Activated CD4-positive, alpha-beta memory T cell treated with anti-CD3 and anti-CD28 coated beads for 36 hours (primary cell): ENCODE data around the gene PSMC2. TPM values are rescaled to one million over a fixed set of nuclear protein-coding genes. Genes with fewer than 3 reads are reported as not detected.

ENCODE experiments used
- CTCF ChIA-PET: fragments of 350-600 bp; sonication (Branson Sonifier 250); formaldehyde crosslinking; loops from one replicate; lab custom pipeline; 2021; ENCODE audit warnings: antibody characterized with exemption, inconsistent platforms; lab: Charles Lee
- POLR2A ChIA-PET: fragments of 350-600 bp; sonication (Branson Sonifier 250); formaldehyde crosslinking; loops from one replicate; lab custom pipeline; 2021; ENCODE audit warnings: antibody characterized with exemption; lab: Charles Lee
- DNase-seq: peaks from one replicate; pipeline ENCODE4 v3.0.0-alpha.2; 2020
- H3K27ac Mint-ChIP-seq: one replicate; pipeline ENCODE4 v1.8.0; 2021; ENCODE audit warnings: mixed read lengths
- H3K27me3 Mint-ChIP-seq: one replicate; pipeline ENCODE4 v1.8.0; 2021; ENCODE audit warnings: mixed read lengths
- H3K36me3 Mint-ChIP-seq: one replicate; pipeline ENCODE4 v1.8.0; 2021; ENCODE audit warnings: mixed read lengths
- H3K4me1 Mint-ChIP-seq: one replicate; pipeline ENCODE4 v1.8.0; 2021; ENCODE audit warnings: low read depth, mixed read lengths
- H3K4me3 Mint-ChIP-seq: one replicate; pipeline ENCODE4 v1.8.0; 2021; ENCODE audit warnings: mild to moderate bottlenecking, mixed read lengths
- H3K9me3 Mint-ChIP-seq: one replicate; pipeline ENCODE4 v1.8.0; 2021; ENCODE audit warnings: mixed read lengths
- intact Hi-C: fragments of 100-400 bp; cut with micrococcal nuclease; formaldehyde crosslinking; loops from one replicate; pipeline ENCODE4 v1.15.1; 2023
- total RNA-seq, 2 experiments: library from RNA; stranded (reverse); gene quantifications; one replicate each; pipeline ENCODE4 v1.2.3, GENCODE V29; 2021

PSMC2 gene
- 100 to 1,000 TPM; 161 to 165 TPM for total RNA-seq

DNA sequence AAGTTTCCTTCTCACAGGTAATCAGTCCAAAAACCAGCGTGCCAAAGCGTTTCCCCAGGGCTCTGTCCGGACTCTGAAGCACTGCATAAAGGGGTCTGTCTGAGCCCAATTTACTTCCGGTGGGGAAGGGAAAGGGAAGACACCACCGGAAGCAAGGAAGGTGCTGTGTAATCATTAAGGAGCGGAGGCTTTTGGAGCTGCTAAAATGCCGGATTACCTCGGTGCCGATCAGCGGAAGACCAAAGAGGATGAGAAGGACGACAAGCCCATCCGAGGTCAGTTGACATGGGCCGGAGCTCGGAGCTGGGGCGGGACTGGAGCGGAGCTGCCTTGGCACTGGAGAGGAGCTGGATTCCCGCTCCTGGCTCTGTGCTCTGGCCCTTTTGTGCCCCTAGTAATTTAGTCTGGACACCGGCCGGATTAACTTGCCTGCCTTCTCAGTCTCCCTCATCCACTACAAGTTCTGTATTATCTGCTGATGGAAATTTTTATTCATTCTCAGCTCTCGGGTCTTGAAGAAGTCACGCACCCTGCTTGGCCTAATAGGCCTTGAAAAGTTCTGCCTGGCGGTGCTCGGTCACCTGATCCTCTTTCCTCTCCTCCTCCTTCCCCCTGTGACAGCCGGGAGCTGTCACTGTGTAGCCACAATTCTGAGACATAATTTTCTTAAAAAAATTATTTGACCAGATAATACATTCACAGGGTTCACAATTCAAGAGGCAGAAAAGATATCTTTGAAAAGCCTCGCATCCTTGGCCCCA lies at the start of gene PSMC2:
Gene PSMC2 (plus strand): TSS at position 137 of the 761 bp plus-strand sequence. CDS start 69 bp downstream, at position 206.
- Mint-ChIP-seq H3K27me3 (no peaks in the 10 kb centered on the region), H3K9me3 (no peaks in the 10 kb centered on the region), H3K36me3 (peaks cover 30% of the 10 kb centered on the region), H3K27ac (peak within 1 kb of the TSS; percentile 94), H3K4me1 (peaks cover 53% of the 10 kb centered on the region), H3K4me3 (peak within 1 kb of the TSS; percentile 91)
- intact Hi-C loops, result loop anchor here (1.0 to 10.0 kb wide), 6 partner anchors 50 to 1665 kb away; partner anchors contain the start of genes ARMC10, FBXL13, KMT2E and NAPEPLD
- ChIA-PET CTCF (interaction anchor here (1.0 to 1.7 kb wide), 3 partner anchors 18 to 49 kb away, joined by 3 to 7 read pairs (median 3); no protein-coding TSS in a partner anchor), POLR2A (interaction anchor here (1.1 to 1.6 kb wide), 2 partner anchors 40 to 273 kb away, joined by 4 to 6 read pairs; partner anchors contain the start of genes ARMC10 and FBXL13)
- peak; percentile 91 for DNase-seq

DNA sequence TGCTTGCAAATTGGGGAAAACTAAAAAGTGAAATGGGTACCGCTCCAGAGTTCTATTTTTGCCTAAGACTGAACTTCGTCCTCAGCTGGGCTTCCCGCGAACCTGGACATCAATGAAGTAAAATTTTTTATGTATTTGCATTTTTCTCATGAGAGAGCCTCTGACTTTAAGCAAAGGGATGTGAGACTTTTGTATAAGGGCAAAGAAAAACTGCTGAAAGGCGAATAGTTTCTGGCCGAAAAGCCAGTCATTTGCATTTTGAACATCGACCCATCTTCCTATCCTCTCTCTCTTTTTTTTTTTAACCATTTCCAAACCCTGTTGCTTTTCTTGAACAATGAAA lies 49.6 kb upstream of the PSMC2 start:
- H3K36me3 Mint-ChIP-seq, result peaks cover 19% of the 10 kb centered on the region
- no peaks in the 10 kb centered on the region for H3K9me3 Mint-ChIP-seq
- DNase-seq, result no peak
- H3K27ac Mint-ChIP-seq, result peak overlapping the region; percentile 75
- POLR2A ChIA-PET, result no interaction called here
- peaks cover 39% of the 10 kb centered on the region for H3K4me1 Mint-ChIP-seq
- CTCF ChIA-PET, result interaction anchor here (1.8 to 3.5 kb wide), 3 partner anchors 15 to 111 kb away, joined by 5 to 24 read pairs (median 12); no protein-coding TSS in a partner anchor
- peak overlapping the region; percentile 80 for H3K4me3 Mint-ChIP-seq
- no peaks in the 10 kb centered on the region for H3K27me3 Mint-ChIP-seq
- intact Hi-C loops, result loop anchor here (1.0 kb wide), 3 partner anchors 18 to 109 kb away; partner anchors contain the start of gene PSMC2

DNA sequence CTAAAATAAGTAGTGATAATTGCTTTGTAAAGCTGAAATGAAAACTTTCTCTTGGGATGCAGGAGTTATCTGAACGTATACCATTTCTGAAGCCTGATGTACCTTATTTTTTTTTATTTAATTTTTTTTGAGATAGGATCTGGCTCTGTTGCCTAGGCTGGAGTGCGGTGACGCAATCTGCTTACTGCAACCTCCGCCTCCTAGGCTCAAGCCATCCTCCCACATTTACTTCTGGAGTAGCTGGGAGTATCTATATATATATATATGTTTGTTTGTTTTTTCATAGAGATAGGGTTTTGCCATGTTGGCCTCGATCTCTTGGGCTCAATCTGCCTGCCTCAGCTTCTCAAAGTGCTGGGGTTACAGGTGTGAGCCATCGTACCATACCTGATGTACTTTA lies 47.8 kb upstream of the PSMC2 start:
- Mint-ChIP-seq H3K9me3 (peaks cover 5% of the 10 kb centered on the region), H3K36me3 (peaks cover 31% of the 10 kb centered on the region), H3K27me3 (no peaks in the 10 kb centered on the region), H3K27ac (no peak overlapping the region), H3K4me3 (no peak overlapping the region), H3K4me1 (peaks cover 49% of the 10 kb centered on the region)
- intact Hi-C loops, result no loop called here
- ChIA-PET CTCF (interaction anchor here (3.5 kb wide), 1 partner anchor 107 kb away, joined by 24 read pairs; no protein-coding TSS in a partner anchor), POLR2A (interaction anchor here (1.1 kb wide), 1 partner anchor 27 kb away, joined by 5 read pairs; no protein-coding TSS in a partner anchor)
- no peak for DNase-seq

DNA sequence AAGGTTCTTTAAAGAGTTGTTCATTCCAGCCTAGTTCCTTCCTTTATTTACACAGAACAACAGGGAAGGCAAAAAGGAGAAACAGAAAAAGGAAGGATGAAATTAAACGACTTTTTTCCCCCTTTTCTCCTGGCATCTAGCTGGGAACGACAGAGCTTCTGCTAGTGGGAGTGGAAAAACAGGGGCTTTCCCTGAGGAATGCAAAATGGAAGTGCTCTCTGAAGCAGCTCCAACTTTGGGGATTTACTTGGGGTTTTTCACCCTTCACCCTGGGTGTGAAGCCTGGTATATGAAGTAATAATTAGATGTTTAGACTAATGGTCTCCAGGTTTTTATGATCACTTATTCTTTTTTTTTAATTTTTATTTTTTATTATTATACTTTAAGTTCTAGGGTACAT lies 46.0 kb upstream of the PSMC2 start:
- no peak overlapping the region for H3K27ac Mint-ChIP-seq
- POLR2A ChIA-PET, result interaction anchor here (0.7 kb wide), 1 partner anchor 12 kb away, joined by 4 read pairs; no protein-coding TSS in a partner anchor
- intact Hi-C loops, result no loop called here
- CTCF ChIA-PET, result no interaction called here
- H3K27me3 Mint-ChIP-seq, result no peaks in the 10 kb centered on the region
- H3K4me3 Mint-ChIP-seq, result no peak overlapping the region
- DNase-seq, result no peak
- peaks cover 5% of the 10 kb centered on the region for H3K9me3 Mint-ChIP-seq
- peaks cover 41% of the 10 kb centered on the region for H3K36me3 Mint-ChIP-seq
- H3K4me1 Mint-ChIP-seq, result peaks cover 50% of the 10 kb centered on the region

DNA sequence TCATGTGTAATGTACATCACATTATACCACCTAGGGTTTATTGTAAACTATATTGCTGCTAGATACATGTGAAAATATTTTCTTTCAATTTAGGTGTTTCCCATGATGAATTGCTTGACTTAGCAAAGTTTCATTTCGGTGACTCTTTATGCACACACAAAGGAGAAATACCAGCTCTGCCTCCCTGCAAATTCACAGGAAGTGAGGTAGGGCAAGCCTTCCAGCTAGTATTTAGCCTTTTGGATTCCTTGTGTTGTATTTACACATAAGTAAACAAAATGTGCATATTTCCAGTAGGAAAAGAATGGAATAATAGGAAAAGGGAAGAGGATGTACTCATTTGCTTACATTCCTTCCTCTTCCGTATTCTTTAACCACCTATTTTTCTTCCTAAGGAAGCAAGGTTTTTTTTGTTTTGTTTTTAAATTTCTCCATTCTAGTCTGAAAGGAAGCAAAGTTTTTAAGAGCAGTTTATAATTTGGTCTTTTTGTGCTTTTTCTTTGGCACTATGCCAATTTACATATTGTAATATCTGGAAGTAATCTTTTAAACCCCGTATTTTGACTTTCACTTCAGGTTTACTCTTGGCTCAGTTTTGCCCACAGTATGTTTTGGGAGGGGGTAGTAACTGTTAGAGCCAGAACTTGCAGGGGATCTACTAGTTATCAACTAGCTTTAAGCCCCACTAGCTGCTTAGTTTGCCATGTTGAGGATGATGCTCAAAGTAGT lies 39.8 kb upstream of the PSMC2 start:
- no peaks in the 10 kb centered on the region for H3K27me3 Mint-ChIP-seq
- H3K9me3 Mint-ChIP-seq, result peaks cover 5% of the 10 kb centered on the region
- H3K4me1 Mint-ChIP-seq, result peaks cover 32% of the 10 kb centered on the region
- no peak for DNase-seq
- intact Hi-C loops, result no loop called here
- ChIA-PET POLR2A (interaction anchor here (1.1 to 1.6 kb wide), 2 partner anchors 36 to 40 kb away, joined by 3 to 4 read pairs; partner anchors contain the start of gene PSMC2), CTCF (no interaction called here)
- peaks cover 60% of the 10 kb centered on the region for H3K36me3 Mint-ChIP-seq
- H3K4me3 Mint-ChIP-seq, result no peak overlapping the region
- H3K27ac Mint-ChIP-seq, result peak overlapping the region; percentile 69

DNA sequence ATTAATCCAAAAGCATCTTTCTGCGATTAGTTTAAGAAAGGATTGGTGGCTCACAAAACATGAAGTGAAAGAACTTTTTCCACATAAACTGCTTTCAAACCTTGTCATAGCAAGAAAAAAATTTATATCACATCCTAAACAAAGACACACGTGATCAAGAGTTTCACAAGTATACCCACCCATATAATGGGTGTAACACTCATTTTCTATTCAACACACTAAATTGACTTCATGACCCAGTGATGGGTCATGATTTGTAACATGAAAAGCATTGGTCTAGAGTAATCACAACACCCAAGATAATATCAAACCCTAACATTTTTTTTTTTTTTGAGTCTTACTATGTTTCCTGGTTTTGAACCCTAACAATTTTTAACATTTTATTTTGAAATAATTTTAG lies 32.6 kb upstream of the PSMC2 start:
- Mint-ChIP-seq H3K4me1 (peaks cover 15% of the 10 kb centered on the region), H3K4me3 (no peak overlapping the region), H3K9me3 (no peaks in the 10 kb centered on the region), H3K27me3 (no peaks in the 10 kb centered on the region), H3K36me3 (peaks cover 64% of the 10 kb centered on the region), H3K27ac (peak overlapping the region; percentile 67)
- ChIA-PET CTCF (no interaction called here), POLR2A (interaction anchor here (0.5 to 1.6 kb wide), 2 partner anchors 11 to 13 kb away, joined by 3 read pairs; no protein-coding TSS in a partner anchor)
- no peak for DNase-seq
- intact Hi-C loops, result no loop called here

GRCh38 chr7:103316380-103316941 lies 31.0 kb upstream of the PSMC2 start:
- intact Hi-C loops, result no loop called here
- peaks cover 15% of the 10 kb centered on the region for H3K4me1 Mint-ChIP-seq
- DNase-seq, result no peak
- peak overlapping the region; percentile 46 for H3K27ac Mint-ChIP-seq
- CTCF ChIA-PET, result no interaction called here
- no peaks in the 10 kb centered on the region for H3K9me3 Mint-ChIP-seq
- H3K36me3 Mint-ChIP-seq, result peaks cover 58% of the 10 kb centered on the region
- H3K27me3 Mint-ChIP-seq, result no peaks in the 10 kb centered on the region
- POLR2A ChIA-PET, result interaction anchor here (1.2 kb wide), 1 partner anchor 12 kb away, joined by 3 read pairs; no protein-coding TSS in a partner anchor
- no peak overlapping the region for H3K4me3 Mint-ChIP-seq

DNA sequence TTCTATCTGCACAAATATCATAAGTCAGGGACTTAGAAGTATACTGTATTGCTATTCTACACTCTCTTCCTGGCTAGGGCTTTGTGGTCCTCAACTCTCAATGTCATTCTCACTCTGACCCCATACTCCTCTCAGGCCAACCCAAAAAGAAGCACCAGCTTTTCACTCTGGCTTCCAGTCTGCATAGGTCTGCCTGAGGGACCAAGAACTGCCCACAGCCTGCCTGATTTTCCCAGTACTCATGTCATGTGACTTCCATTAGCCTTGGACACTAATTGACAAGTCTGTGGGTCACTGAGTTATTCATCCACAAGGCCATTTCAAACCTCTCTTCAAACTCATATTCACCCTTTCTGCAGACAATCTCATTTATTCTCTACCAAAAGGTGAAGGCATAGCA lies 30.4 kb upstream of the PSMC2 start:
- Mint-ChIP-seq H3K4me3 (no peak overlapping the region), H3K27me3 (no peaks in the 10 kb centered on the region), H3K36me3 (peaks cover 54% of the 10 kb centered on the region), H3K9me3 (no peaks in the 10 kb centered on the region), H3K27ac (peak overlapping the region; percentile 46), H3K4me1 (peaks cover 15% of the 10 kb centered on the region)
- no peak for DNase-seq
- intact Hi-C loops, result no loop called here
- POLR2A ChIA-PET, result interaction anchor here (1.2 kb wide), 1 partner anchor 12 kb away, joined by 3 read pairs; no protein-coding TSS in a partner anchor
- CTCF ChIA-PET, result no interaction called here

DNA sequence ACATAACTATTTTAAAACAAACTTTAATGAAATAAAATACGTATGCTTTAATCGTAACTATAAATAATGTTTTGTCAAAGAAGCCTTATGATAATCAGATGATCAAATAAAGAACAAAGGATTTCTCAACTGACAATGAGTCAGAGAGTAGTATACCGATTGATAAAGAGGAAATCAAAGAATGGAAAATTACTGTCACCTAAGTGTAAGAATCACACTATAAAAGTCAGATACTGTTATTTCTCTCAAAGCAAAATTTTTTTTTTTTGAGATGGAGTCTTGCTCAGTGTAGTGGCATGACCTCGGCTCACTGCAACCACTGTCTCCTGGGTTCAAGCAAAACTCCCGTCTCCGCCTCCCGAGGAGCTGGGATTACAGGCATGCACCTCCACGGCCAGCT lies 21.7 kb upstream of the PSMC2 start:
- Mint-ChIP-seq H3K27ac (peak overlapping the region; percentile 79), H3K27me3 (no peaks in the 10 kb centered on the region), H3K4me1 (peaks cover 24% of the 10 kb centered on the region), H3K36me3 (peaks cover 33% of the 10 kb centered on the region), H3K4me3 (no peak overlapping the region), H3K9me3 (no peaks in the 10 kb centered on the region)
- intact Hi-C loops, result loop anchor here (2.0 kb wide), 1 partner anchor 17 kb away; no protein-coding TSS in a partner anchor
- ChIA-PET CTCF (no interaction called here), POLR2A (interaction anchor here (0.9 to 1.0 kb wide), 2 partner anchors 21 to 27 kb away, joined by 3 to 5 read pairs; no protein-coding TSS in a partner anchor)
- no peak for DNase-seq

- Mint-ChIP-seq H3K27me3 (no peaks in the 10 kb centered on the region), H3K27ac (no peak overlapping the region), H3K4me3 (no peak overlapping the region), H3K4me1 (peaks cover 32% of the 10 kb centered on the region), H3K9me3 (no peaks in the 10 kb centered on the region), H3K36me3 (peaks cover 47% of the 10 kb centered on the region)
- CTCF ChIA-PET, result no interaction called here
- POLR2A ChIA-PET, result no interaction called here
- intact Hi-C loops, result no loop called here
- DNase-seq, result no peak
These were observed 10.7 kb upstream of the PSMC2 start for GRCh38 chr7:103336761-103337160.

- no peaks in the 10 kb centered on the region for H3K9me3 Mint-ChIP-seq
- H3K27me3 Mint-ChIP-seq, result no peaks in the 10 kb centered on the region
- ChIA-PET POLR2A (no interaction called here), CTCF (no interaction called here)
- H3K36me3 Mint-ChIP-seq, result peaks cover 46% of the 10 kb centered on the region
- no peak overlapping the region for H3K4me3 Mint-ChIP-seq
- H3K27ac Mint-ChIP-seq, result no peak overlapping the region
- intact Hi-C loops, result no loop called here
- peaks cover 35% of the 10 kb centered on the region for H3K4me1 Mint-ChIP-seq
- no peak for DNase-seq
These were observed 8.6 kb upstream of the PSMC2 start for GRCh38 chr7:103338864-103339263.
